Stimulated activated CD4-positive, alpha-beta T cell treated with anti-CD3 and anti-CD28 coated beads, Interleukin-2, amount 100 ng/mL, for 4 hours (primary cell): ENCODE data around the gene CDC14A.
A peak's percentile ranks its signal among the peaks of the same experiment; 100 is the strongest.
"Not testable (repeated sequence)": the region's sequence is repeated elsewhere in the genome, so short reads cannot be mapped to it uniquely, and the experiment has no call there.

Experiments used
- DNase-seq: peaks from one replicate; pipeline ENCODE4 v3.0.0-alpha.2; 2020; ENCODE audit warnings: low read depth

CDC14A gene

DNA sequence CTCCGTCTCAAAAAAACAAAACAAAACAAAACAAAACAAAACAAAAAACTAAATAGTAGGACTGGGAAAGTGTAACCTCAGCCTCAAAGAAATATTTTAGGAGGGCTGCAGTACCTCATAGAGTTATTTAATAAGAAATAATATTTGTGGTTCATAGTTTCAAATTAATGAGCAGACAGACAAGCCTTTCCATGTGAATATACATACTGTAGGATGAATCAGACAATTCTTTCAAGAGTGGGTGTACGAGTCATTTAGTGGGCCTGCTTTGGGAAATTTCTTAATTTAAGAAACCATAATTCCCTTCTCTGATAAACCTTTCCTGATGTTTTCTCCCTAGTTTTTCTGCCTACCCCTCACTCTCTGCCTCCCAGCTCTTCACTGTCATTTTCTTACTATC is 52.5 kb downstream of the CDC14A start:
- no peak for DNase-seq

DNA sequence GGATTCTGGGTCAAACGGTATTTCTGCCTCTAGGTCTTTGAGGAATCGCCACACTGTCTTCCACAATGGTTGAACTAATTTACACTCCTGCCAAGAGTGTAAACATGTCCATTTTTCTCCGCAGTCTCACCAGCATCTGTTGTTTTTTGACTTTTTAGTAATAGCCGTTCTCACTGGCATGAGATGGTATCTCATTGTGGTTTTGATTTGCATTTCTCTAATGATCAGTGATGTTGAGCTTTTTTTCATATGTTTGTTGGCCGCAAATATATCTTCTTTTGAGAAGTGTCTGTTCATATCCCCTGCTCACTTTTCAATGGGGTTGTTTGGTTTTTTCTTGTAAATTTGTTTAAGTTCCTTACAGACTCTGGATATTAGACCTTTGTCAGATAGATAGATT is 53.6 kb downstream of the CDC14A start:
- DNase-seq, result not testable (repeated sequence)

DNA sequence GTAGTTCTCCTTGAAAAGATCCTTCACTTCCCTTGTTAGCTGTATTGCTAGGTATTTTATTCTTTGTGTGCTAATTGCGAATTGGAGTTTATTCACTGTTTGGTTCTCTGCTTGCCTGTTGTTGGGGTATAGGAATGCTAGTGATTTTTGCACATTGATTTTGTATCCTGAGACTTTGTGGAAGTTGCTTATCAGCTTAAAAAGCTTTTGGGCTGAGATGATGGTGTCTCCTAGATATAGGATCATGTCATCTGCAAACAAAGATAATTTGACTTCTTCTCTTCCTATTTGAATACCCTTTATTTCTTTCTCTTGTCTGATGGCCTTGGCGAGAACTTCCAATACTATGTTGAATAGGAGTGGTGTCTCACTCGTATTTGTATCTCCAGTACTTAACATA is 55.1 kb downstream of the CDC14A start:
- DNase-seq, result not testable (repeated sequence)

DNA sequence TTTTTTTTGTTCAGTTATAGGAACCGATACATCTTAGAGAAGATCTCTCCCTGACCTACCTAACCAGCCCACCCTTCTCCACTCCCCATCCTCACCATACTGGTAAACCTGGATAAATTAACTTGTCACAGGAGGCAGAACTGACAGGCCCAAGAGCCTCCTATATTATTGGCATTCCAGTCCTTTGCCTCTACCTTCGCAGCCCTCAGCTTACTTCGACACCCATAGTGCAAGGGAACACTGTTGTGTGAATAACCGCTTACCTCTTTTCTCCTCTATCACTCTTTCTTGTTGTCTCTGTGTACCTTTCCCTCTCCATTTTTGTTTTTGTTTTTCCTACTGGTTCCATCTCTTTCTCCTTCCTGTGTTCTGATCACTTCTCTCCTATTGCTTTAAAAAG is 58.7 kb downstream of the CDC14A start:
- no peak for DNase-seq

DNA sequence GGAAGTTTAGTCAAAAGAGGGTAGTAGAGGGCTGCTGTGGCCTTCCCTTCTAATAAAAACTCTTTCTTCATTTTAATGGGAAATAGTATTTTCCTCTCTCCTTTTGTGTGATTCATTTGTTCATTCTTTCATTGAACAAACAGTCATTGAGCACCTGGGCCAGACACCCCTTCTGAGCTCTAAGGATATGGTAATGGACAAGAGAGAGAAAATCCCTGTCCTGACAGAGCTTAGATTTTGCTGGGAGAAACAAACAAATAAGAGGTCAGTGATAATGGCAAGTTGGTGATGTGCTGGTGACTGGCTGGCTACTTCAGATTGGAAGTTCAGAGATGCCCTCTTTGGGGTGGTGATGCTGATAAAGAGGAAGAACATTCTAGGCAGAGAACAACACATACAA is 59.3 kb downstream of the CDC14A start:
- DNase-seq, result no peak

DNA sequence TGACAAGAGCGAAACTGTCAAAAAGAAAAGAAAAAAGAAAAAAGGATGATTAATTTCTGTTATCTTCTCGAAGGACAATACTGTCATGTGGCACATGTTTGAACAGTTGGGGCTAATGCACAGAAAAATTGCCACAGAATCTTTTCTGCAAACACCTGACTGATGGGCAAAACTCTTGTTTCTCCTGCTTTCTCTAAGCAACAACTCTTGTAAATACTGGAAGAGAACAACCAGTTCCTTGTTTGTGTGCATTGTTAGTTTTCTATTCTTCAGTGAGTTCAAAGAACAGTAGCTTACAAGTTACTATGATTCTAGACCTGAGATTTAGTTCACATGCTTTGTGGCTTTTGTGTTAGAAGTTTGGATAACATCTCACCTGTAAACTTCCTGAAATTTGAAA is 60.7 kb downstream of the CDC14A start:
- DNase-seq, result no peak

DNA sequence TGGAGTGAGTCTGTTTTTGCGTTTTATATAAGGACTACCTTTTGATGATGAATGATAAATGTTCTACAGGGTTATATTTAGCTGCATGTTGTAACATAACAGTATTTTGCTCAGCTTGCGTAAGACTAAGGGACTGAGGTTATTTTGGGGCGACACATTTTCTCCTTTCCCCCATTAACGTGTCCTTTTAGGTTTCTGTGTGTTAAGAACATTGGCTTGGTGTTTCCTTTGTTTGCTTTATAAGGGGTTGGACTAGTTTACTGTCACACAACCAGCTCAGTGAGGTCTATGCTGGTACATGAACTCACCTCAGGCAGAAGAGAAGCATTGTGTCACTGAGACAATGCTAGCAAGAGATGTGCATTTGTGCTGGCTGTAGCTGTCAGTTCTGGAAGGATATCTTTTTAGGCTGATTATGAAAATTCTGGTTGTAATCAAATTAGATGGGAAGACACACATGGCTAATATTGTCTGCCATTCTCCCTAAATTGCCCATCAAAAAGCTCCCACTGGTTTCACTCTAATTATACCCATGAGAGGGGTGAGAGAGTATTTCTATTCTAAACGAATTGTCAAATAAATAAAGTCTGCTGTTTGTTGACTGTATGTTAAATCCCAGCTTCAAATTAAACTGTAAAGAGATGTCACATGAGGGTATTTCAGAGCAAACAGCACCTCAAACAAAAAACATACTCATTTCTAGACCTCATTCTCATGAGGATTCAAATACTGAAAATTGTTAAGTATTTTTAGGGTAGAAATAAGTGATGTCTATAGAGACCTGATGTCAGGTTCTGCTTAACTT is 62.6 kb downstream of the CDC14A start:
- no peak for DNase-seq

DNA sequence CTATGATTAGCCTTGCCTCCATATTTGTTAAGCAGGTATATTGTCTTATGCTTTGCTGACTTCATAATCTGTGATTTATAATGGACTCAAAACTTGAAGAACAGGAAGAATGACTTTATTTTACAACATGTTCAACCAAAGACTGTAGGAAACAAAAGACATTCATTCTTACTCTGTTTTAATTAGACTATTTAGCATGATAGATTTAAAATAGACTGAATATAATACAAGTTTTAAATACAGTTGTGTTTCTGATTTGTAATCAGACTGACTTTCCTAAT is 63.1 kb downstream of the CDC14A start:
- DNase-seq, result no peak

DNA sequence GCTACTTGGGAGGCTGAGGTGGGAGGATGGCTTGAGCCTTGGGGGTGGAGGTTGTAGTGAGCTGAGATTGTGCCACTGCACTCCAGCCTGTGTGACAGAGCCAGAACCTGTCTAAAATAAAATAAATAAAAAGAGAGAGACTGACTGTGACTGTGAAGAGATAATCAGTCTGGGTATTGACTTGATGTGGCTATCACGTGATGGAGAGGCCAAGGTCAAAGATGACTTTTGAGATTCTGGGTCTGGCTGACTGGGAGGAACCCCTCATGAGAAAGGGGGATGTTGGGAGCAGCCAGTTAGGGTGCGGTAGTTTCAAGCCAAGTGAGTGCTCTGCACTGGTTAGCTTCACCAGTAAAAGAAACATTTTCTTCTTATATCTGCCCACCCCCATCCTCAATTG is 66.8 kb downstream of the CDC14A start:
- no peak for DNase-seq

DNA sequence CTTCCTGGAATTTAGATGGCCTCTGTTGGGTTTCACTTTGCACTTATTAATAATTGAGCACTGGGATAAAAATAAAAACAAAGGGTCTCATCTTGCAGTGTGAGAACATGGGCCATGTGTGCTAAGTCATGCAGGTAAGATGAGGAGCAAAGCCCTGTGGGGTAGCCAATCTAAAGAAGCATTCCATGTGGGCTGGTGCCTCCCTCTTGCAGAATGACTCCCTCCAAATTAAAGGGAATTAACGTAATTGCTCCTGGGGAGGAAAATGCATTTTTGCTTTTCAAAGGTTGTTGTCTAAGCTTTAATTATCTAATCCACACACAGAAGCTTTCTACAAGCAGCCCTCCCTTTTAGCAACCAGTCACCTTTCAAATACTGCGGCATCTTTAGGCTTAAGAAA is 69.8 kb downstream of the CDC14A start:
- no peak for DNase-seq

DNA sequence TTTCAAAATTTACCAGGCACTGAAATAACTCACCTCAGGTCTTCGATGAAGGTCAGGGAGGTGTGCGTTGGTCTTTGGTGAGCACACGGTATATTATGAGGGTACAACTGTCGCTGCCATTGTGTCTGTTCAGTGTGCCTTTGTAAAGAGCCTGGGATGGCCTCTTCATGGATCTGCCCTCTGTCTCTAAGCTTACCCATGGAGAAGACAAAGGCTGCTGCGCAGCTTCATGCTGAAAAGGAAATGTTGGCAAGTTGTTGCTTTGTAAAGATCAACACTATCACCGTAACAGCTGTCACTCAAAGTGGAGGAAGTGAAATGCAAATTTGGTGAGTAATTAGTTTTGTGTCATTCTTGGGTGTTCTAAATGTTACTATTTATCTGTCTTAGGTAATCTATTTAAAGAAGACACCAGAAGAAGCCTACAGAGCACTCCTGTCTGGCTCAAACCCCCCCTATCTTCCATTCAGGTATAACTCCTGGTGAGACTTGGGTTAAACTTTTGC is 71.6 kb downstream of the CDC14A start:
- no peak for DNase-seq

DNA sequence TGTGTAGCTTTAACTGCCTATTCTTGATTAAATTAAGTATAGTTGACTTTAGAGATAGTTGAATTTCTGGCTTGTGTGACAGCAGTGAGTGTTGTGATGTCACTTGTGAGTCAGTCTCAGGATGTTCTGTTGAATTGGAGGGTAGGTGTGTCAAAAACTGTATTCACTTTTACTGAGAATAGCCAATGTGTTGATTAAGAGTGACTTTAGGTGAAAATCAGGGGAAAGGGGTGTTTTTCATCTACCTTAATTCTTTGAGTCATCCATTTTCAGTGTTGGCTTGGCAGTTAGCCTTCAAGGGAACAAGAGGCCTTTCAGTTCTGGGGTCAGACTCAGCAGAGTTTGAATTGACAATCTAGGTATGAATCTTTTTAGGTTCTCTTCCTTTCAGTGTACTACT is 75.9 kb downstream of the CDC14A start:
- DNase-seq, result peak; percentile 24

DNA sequence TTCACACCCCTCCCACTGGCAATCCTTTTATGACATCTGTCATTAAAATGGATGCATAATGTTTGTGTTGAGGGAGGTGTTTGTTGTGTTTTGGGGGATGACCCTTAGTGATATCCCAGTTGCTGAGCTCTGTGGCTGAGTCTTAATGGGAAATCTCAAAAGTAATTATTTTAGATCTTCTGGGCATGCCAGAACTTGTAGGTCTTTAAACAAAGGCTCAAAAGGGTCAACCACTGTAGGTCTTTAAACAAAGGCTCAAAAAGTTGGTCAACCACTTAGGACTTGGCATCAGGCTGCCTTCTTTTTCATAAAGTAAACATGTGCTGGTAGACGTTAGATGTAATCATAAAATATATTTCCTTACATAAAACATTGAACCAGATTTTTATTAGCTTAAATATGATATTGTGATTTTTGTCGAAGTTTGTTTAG is 78.0 kb downstream of the CDC14A start:
- DNase-seq, result no peak

DNA sequence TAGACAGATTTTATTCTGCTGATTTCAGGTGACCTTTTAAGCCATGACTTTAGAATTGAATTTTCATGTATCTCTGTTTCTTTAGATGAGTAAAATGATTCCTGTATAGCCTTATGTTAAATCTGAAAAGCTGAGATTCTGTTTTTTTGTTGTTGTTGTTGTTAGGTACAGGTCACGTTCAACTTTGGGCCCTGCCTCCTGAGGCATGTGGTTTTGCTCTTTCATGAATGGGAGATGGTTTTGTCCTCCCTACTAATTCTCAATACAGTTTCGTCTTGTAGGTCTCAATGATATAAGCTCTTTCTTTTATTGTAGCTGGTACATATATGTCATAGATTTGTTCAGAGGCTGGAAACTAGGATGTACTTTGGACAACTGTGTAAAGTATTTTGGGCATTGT is 79.6 kb downstream of the CDC14A start:
- no peak for DNase-seq

DNA sequence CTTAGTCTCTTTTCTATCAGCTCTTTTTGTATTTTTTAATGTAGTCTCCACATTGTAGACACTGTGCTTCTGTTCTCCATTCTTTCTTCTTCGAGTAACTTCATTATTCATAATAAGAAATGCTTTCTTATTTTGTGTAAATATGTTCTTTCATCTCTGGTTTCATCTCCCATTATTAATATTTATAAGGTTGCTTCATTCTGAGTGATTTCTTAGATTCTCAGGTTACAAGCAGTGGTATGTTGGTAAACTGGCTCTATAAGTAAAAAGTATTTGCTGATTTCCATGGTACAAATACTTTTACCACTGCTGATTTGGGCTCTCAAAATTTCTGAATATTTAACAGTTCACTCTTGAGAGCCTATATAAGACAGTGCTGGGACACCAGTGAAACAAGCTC is 81.3 kb downstream of the CDC14A start:
- DNase-seq, result no peak

DNA sequence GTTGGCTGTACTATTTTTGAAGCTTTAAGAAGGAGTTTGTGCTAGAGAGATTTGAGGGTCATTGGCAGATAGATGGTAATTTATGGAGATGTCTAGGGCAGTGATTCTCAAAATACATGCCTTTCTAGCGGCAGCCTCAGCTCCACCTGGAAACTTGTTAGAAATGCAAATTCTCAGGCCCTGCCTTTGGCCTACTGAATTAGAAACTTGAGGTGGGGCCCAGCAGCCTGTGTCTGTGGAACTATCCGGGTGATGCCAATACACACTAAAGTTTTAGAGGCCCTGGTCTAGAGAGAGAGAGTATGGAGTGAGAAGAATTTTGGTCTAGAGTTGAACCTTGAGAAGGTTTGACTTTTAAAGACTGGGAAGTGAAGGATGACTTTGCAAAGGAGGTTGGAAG is 82.5 kb downstream of the CDC14A start:
- no peak for DNase-seq

DNA sequence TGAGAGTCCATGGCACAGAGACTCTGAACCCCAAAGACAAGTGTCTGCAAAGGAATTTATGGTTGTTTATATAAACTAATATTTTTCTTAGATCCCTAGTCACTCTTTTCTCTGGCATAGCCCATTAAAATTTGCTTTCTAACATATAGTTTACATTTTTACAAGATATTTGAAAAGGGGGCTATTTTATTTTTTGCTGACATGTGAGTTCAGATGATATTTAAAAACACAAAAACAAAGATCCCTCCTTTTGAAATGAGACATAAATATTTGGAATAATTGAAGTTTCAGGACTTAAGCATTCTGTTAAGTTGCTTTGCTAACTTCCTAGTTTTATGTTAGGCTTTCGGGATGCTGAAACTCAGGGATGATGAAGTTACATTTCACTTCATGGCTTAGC is 86.1 kb downstream of the CDC14A start:
- no peak for DNase-seq

DNA sequence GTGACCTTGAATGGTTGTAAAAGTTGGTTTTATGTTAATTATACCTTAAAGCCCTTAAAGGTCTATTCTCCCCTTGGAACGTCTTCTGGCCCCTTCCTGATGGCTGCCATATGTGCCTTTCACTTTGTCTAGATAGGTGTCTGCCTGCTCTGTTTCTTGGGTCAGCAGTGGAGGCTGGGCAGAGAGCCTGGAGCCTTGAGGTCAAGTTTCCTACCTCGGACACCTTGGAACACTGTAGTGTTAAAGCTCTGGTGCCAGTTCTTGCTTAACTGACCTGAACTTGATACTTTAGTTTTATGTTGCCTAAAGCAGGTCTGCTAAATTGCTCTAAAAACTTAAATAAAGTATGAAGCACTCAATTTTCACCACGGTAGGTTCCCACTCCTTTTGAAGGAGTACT is 86.5 kb downstream of the CDC14A start:
- no peak for DNase-seq

DNA sequence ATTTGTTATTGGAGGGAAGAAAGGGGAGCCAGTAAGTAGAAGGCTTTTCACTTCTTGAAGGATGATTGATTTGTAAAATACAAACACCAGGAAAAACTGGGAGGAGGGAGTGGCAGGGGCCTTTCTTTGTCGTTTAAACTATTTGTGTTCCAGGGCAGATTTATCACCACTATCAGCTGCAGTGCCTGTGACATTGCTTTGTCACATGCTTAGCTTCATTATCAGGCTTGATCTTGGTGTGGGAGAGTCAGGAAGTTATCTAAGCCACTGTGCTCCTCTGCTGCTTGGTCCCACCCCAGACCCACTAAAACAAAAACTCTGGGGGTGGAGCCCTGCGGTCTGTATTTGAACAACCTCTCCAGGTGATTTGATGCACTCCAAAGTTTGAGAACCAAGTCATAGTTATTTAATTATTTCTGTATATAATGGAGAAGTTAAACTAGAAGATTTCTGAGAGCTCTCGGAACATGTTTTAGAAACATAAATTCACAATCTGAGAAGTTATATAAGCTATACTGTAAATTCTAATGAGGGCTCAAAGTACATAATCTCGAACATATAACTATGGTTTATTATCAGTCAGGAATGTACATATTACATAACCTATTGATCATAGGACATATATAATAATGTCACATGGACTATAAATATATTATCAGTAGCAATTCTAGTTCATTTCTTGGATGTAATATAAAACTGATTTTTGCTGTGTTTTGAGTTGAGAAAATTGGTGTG is 87.9 kb downstream of the CDC14A start:
- DNase-seq, result peak; percentile 61

DNA sequence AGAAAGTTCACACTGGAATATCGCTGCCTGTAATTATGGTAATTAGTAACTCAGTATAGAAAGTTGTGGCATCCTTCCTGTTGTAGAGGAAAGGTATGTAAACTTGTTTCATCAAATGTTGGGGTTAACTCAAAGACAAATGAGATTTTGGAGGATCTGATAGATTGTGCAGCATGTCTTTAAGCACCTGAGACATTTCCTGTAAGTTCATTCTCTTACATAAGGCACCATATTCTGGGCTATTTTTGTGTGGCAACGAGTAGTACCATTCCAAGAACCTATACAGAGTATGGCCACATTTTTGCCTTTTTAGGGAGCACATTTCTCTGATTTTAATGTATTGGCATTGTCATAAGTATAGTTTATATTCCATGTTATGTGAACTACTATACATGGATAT is 88.8 kb downstream of the CDC14A start:
- no peak for DNase-seq

DNA sequence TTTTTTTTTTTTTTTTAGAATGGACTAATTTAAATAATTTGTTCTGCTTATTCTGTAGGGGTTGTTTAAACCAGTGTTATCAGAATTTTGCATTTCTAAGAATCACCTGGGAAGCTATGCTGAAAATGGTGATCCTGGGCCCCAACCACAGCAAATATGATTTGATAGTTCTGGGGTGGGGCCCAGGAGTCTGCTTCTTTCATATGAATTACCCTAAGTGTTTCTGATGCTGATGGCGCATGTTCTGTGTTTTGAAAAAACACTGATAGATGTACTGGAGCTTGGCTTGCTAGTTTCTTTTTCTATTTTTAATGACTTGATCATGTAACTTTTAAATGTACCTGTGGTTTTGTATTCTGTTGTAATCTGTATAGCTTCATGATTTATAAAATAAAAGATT is 89.3 kb downstream of the CDC14A start:
- peak; percentile 9 for DNase-seq

DNA sequence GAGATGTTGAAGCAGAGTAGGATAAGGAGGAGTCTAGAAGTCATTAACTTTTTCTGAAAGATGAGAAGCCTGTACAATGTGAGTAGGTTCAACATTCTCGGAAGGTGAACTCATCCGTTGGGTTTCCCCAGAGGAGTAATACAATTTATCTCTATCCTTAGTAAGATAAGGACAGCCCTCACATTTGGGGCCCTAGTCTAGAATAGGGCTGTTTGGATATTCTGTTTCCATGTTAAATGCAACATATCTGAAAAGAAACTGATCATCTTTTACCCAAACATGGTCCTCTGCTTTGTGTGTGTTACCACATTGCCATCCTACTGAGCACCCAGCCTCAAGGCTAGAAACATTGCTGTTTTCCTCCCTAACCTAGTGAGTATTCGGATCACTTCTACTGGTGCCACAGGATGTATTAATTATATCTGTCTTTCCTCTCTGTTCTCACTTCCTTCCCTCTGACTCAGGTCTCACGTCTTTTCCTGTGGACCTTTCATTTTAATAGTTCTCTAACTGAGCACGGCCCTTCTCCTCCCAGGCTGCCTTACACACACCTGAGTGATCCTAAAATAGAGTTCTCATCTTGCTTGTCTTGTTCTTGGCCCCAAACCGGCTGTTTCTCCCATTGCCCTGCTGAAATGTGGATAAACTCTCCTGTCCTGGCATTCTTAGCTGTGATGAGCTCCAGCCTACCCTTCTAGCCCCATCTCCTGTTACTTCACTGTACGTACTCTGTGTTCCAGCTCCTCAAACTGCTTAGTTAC is 91.7 kb downstream of the CDC14A start:
- no peak for DNase-seq

DNA sequence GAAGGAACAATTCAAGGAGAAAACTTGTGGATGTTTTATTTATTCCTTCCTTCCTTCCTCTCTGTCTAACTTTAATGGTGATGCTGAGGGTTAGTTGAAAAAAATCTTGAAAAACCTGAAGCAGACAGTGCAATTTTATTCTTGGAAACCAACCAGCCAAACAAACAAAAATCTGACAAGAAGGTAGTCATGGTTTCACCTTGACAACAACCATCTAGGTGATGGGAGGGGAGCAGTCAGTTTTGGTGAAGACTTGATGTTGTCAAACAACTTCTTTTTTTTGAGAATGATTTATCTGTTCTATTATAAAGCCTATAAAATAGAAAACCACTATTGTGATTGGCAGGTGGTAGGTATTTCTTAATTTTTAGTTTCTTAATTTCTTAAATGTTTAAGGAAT is 93.3 kb downstream of the CDC14A start:
- DNase-seq, result no peak
